Hepatocyte (in vitro differentiated cells): Measurements from ENCODE around the gene SLC7A10.
A peak's percentile ranks its signal among the peaks of the same experiment; 100 is the strongest.

Experiments
- EZH2 ChIP-seq: fragments of 200-600 bp; sonication (generic); IDR thresholded peaks from 2 replicates; pipeline ENCODE4 v1.6.1; 2016; ENCODE audit warnings: antibody characterized with exemption, mild to moderate bottlenecking, borderline replicate concordance
- EZH2phosphoT487 ChIP-seq: fragments of 200-600 bp; sonication (generic); IDR thresholded peaks from one replicate; pipeline ENCODE4 v1.6.1; 2018; ENCODE audit warnings: antibody characterized with exemption, mild to moderate bottlenecking, low read depth, moderate library complexity; ENCODE audit not compliant: unreplicated experiment, severe bottlenecking
- TF ChIP-seq, protein P1 (sequence below): fragments of 200-600 bp; sonication (generic); IDR thresholded peaks from 2 replicates; pipeline ENCODE4 v1.5.1; 2016; ENCODE audit warnings: antibody characterized with exemption, mild to moderate bottlenecking; ENCODE audit not compliant: poor library complexity

DNA sequence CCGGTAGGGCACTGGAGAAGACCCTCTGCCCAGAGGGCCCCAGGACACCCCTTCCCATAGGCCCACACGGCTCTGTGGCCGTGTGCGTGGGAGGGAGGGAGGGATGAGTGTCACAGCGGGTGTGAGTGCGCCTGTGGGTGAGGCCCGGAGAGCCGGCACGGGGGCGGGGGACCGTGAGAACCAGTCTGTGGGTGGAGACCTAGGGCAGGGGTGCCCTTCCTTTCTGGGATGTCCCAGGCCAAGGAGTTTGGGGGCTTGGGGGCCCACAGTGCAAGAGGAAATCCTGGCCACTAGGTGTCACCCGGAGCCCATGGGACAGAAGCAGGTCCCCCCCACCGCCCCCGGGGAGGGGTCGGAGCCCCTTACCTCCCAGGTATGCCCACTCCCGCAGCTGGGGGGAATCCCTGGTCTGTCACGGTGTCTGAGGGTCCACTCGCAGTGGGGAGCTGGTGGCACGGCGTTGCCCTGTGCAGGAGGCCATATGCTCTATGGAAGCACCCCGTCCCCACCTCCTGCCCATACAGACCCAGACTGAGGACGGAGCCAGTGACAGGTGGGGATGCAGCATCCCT, 16.0 kb upstream of the SLC7A10 start:
- TF ChIP-seq, protein P1, sequence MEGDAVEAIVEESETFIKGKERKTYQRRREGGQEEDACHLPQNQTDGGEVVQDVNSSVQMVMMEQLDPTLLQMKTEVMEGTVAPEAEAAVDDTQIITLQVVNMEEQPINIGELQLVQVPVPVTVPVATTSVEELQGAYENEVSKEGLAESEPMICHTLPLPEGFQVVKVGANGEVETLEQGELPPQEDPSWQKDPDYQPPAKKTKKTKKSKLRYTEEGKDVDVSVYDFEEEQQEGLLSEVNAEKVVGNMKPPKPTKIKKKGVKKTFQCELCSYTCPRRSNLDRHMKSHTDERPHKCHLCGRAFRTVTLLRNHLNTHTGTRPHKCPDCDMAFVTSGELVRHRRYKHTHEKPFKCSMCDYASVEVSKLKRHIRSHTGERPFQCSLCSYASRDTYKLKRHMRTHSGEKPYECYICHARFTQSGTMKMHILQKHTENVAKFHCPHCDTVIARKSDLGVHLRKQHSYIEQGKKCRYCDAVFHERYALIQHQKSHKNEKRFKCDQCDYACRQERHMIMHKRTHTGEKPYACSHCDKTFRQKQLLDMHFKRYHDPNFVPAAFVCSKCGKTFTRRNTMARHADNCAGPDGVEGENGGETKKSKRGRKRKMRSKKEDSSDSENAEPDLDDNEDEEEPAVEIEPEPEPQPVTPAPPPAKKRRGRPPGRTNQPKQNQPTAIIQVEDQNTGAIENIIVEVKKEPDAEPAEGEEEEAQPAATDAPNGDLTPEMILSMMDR = peak; percentile 95
- TF ChIP-seq EZH2 = no peak
- TF ChIP-seq EZH2phosphoT487 = no peak
